GM21423 (cell line): ENCODE results near the gene FRRS1.

ENCODE experiments used
- ATAC-seq: cut with Tn5 transposase; IDR thresholded peaks from one replicate; pipeline ENCODE4 v1.9.1; 2021; ENCODE audit warnings: mild to moderate bottlenecking, moderate library complexity; ENCODE audit not compliant: unreplicated experiment

Gene FRRS1

GRCh38 chr1:99682291-99682751 lies 84.1 kb downstream of the FRRS1 start:
- no peak for ATAC-seq

- no peak for ATAC-seq
Observed at GRCh38 chr1:99681583-99681982, 84.9 kb downstream of the FRRS1 start.

GRCh38 chr1:99680270-99680669 lies 86.2 kb downstream of the FRRS1 start:
- ATAC-seq, result no peak

- no peak for ATAC-seq
Observed at GRCh38 chr1:99677416-99677815, 89.0 kb downstream of the FRRS1 start.

GRCh38 chr1:99676876-99677275 lies 89.6 kb downstream of the FRRS1 start:
- no peak for ATAC-seq

GRCh38 chr1:99675994-99676393 lies 90.4 kb downstream of the FRRS1 start:
- ATAC-seq, result no peak

GRCh38 chr1:99675292-99675691 lies 91.1 kb downstream of the FRRS1 start:
- no peak for ATAC-seq

- no peak for ATAC-seq
Observed at GRCh38 chr1:99674115-99675064, 92.0 kb downstream of the FRRS1 start.

GRCh38 chr1:99673315-99673714 lies 93.1 kb downstream of the FRRS1 start:
- no peak for ATAC-seq

- no peak for ATAC-seq
Observed at GRCh38 chr1:99672530-99673213, 93.8 kb downstream of the FRRS1 start.

GRCh38 chr1:99672038-99672437 lies 94.4 kb downstream of the FRRS1 start:
- ATAC-seq, result no peak

GRCh38 chr1:99670583-99670982 lies 95.9 kb downstream of the FRRS1 start:
- ATAC-seq, result no peak

- ATAC-seq, result no peak
Observed at GRCh38 chr1:99669821-99670220, 96.6 kb downstream of the FRRS1 start.

GRCh38 chr1:99669376-99669775 lies 97.1 kb downstream of the FRRS1 start:
- no peak for ATAC-seq

GRCh38 chr1:99665212-99665611 lies 101.2 kb downstream of the FRRS1 start:
- ATAC-seq, result no peak

GRCh38 chr1:99663501-99663900 lies 102.9 kb downstream of the FRRS1 start:
- ATAC-seq, result no peak

GRCh38 chr1:99662539-99663080 lies 103.8 kb downstream of the FRRS1 start:
- no peak for ATAC-seq

GRCh38 chr1:99661780-99662179 lies 104.7 kb downstream of the FRRS1 start:
- ATAC-seq, result no peak

- no peak for ATAC-seq
Observed at GRCh38 chr1:99660496-99660895, 105.9 kb downstream of the FRRS1 start.

GRCh38 chr1:99659755-99660210 lies 106.7 kb downstream of the FRRS1 start:
- ATAC-seq, result no peak
